HEK293 (cell line): ENCODE measurements around the gene ASCL3.

ENCODE experiments used
- CTCF ChIP-seq: fragments of 450-650 bp; formaldehyde crosslinking; IDR thresholded peaks from 2 replicates; pipeline ENCODE4 v1.5.1; 2016; ENCODE audit warnings: missing biosample characterization, missing genetic modification characterization
- KLF8 ChIP-seq: fragments of 450-650 bp; formaldehyde crosslinking; IDR thresholded peaks from 2 replicates; pipeline ENCODE4 v1.5.1; 2016; ENCODE audit warnings: missing biosample characterization, missing genetic modification characterization
- REST ChIP-seq: fragments of 450-650 bp; formaldehyde crosslinking; IDR thresholded peaks from 2 replicates; pipeline ENCODE4 v1.5.1; 2016; ENCODE audit warnings: missing biosample characterization, missing genetic modification characterization
- TRIM28 ChIP-seq: IDR thresholded peaks from 2 replicates; pipeline ENCODE4 v1.6.1; 2011; ENCODE audit warnings: low read length, control low read depth, borderline replicate concordance
- YY1 ChIP-seq: fragments of 450-650 bp; formaldehyde crosslinking; IDR thresholded peaks from 2 replicates; pipeline ENCODE4 v1.5.1; 2018; ENCODE audit warnings: missing biosample characterization, missing genetic modification characterization
- ZBTB7A ChIP-seq: fragments of 450-650 bp; formaldehyde crosslinking; IDR thresholded peaks from 2 replicates; pipeline ENCODE4 v1.5.1; 2016; ENCODE audit warnings: low read depth, missing biosample characterization, missing genetic modification characterization
- ZFP3 ChIP-seq: fragments of 450-650 bp; formaldehyde crosslinking; IDR thresholded peaks from 2 replicates; pipeline ENCODE4 v1.5.1; 2016; ENCODE audit warnings: low read depth, missing biosample characterization, missing genetic modification characterization
- ZNF121 ChIP-seq: fragments of 450-650 bp; formaldehyde crosslinking; IDR thresholded peaks from 2 replicates; pipeline ENCODE4 v1.5.1; 2016; ENCODE audit warnings: missing biosample characterization, missing genetic modification characterization
- ZNF433 ChIP-seq: fragments of 450-650 bp; formaldehyde crosslinking; IDR thresholded peaks from 2 replicates; pipeline ENCODE4 v1.5.1; 2016; ENCODE audit warnings: missing biosample characterization, missing genetic modification characterization, low read depth
- ZNF510 ChIP-seq: fragments of 450-650 bp; formaldehyde crosslinking; IDR thresholded peaks from 2 replicates; pipeline ENCODE4 v1.5.1; 2018; ENCODE audit warnings: mild to moderate bottlenecking, missing genetic modification characterization, missing biosample characterization; ENCODE audit not compliant: insufficient replicate concordance
- ZNF561 ChIP-seq: fragments of 450-650 bp; IDR thresholded peaks from 2 replicates; pipeline ENCODE4 v1.5.1; 2018; ENCODE audit warnings: missing biosample characterization, missing genetic modification characterization, borderline replicate concordance
- ZNF747 ChIP-seq: fragments of 450-650 bp; formaldehyde crosslinking; IDR thresholded peaks from 2 replicates; pipeline ENCODE4 v1.5.1; 2016; ENCODE audit warnings: missing biosample characterization, missing genetic modification characterization
- ZNF843 ChIP-seq: fragments of 450-650 bp; formaldehyde crosslinking; IDR thresholded peaks from 2 replicates; pipeline ENCODE4 v1.5.1; 2016; ENCODE audit warnings: missing biosample characterization, missing genetic modification characterization

DNA sequence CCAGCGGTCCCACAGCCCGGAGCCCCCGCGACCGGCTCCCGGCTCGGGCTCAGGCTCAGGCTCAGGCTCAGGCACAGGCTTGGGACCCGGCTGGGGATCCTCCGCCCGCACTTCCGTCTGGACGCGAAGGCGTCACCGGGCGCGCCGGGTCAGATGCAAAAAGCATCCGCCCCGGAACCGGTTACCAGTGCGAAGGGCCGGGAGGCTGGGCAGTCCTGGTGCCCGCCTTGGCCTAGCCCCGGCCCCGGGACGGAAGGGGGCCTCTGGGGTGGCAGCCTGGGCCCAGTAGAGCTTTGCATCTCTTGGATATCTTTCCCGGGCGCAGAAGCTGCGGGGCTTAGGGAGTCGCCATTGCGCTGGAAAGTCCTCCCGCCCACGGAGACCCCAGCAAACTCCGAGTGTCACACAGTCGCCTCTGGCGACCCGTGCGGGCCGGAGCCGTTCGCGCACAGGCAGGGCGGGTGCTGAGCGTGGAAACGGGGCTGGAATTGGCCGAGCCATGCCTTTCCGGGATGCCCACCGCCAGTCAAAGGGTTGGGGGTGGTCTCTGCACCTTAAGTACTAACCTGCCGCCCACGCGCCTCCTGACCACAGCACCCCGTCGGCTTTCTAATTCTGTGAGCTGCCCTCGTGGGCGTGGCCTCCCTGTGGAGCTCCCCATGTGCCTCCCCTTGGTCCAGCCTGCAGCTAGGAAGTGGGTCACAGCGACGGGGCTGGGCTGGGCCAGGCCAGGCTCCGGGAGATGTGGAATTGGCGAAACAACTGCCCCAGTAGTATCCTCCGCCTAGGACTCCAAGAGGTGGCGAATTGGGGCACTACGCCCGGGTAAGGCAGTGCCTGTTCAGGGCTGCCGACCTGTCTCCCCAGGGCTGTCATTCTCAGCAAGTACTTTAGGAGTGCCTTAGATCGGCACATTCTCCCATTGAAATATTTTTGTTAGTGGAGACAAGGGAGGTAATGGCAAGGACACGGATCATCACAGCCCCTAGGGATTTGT, 21.8 kb upstream of the ASCL3 start, which contains the start of gene TMEM9B:
- TF ChIP-seq CTCF (tag by site-specific recombination) (no peak), REST (tag by site-specific recombination) (no peak; the same call in 1 of the 2 replicates), ZNF121 (tag by site-specific recombination) (peak; percentile 85; the same call in 1 of the 2 replicates), ZNF510 (tag by site-specific recombination) (no peak), ZNF843 (tag by site-specific recombination) (peak; percentile 32; the same call in 1 of the 2 replicates), YY1 (tag by site-specific recombination) (0 out of 2 replicates have a peak, but pooled peaks have one; percentile 43), KLF8 (tag by site-specific recombination) (peak; percentile 85), TRIM28 (no peak), ZNF433 (tag by site-specific recombination) (no peak), ZNF747 (no peak), ZNF561 (tag by site-specific recombination) (no peak; the same call in 1 of the 2 replicates), ZFP3 (tag by site-specific recombination) (no peak), ZBTB7A (tag by site-specific recombination) (no peak)
